GDM1 (cell line): Measurements from ENCODE around the gene ITSN1.

ENCODE experiments used
- DNase-seq: peaks from one replicate; lab custom pipeline; 2025; lab: John Stamatoyannopoulos, UW

Gene ITSN1

GRCh38 chr21:33840771-33841170 lies 198.5 kb downstream of the ITSN1 start:
- DNase-seq: no peak

- no peak for DNase-seq
These were observed 199.3 kb downstream of the ITSN1 start for GRCh38 chr21:33841561-33841960.

- DNase-seq: no peak
These were observed 200.9 kb downstream of the ITSN1 start for GRCh38 chr21:33843216-33843615.

- DNase-seq: no peak
These were observed 202.0 kb downstream of the ITSN1 start for GRCh38 chr21:33844104-33844889.

GRCh38 chr21:33844890-33845205 lies 202.5 kb downstream of the ITSN1 start:
- DNase-seq: no peak

- DNase-seq: no peak
These were observed 203.8 kb downstream of the ITSN1 start for GRCh38 chr21:33846141-33846540.

- no peak for DNase-seq
These were observed 205.4 kb downstream of the ITSN1 start for GRCh38 chr21:33847588-33848248.

- DNase-seq: no peak
These were observed 206.1 kb downstream of the ITSN1 start for GRCh38 chr21:33848249-33848953.

- DNase-seq: no peak
These were observed 207.5 kb downstream of the ITSN1 start for GRCh38 chr21:33849834-33850233.

GRCh38 chr21:33850401-33850800 lies 208.1 kb downstream of the ITSN1 start:
- DNase-seq: no peak

GRCh38 chr21:33850985-33851384 lies 208.7 kb downstream of the ITSN1 start:
- no peak for DNase-seq

- no peak for DNase-seq
These were observed 210.2 kb downstream of the ITSN1 start for GRCh38 chr21:33852485-33852884.

- no peak for DNase-seq
These were observed 212.3 kb downstream of the ITSN1 start for GRCh38 chr21:33854604-33855003.

- no peak for DNase-seq
These were observed 212.9 kb downstream of the ITSN1 start for GRCh38 chr21:33855190-33855589.

GRCh38 chr21:33856893-33857527 lies 214.7 kb downstream of the ITSN1 start:
- DNase-seq: no peak

- DNase-seq: no peak
These were observed 215.8 kb downstream of the ITSN1 start for GRCh38 chr21:33857846-33858666.

- no peak for DNase-seq
These were observed 216.5 kb downstream of the ITSN1 start for GRCh38 chr21:33858667-33859372.

GRCh38 chr21:33859373-33860102 lies 217.2 kb downstream of the ITSN1 start:
- no peak for DNase-seq

GRCh38 chr21:33860332-33860879 lies 218.1 kb downstream of the ITSN1 start:
- DNase-seq: no peak

GRCh38 chr21:33861125-33861524 lies 218.8 kb downstream of the ITSN1 start:
- no peak for DNase-seq
